Calu3 (cell line): ENCODE results near the gene CFAP77. TPM values are rescaled to one million over a fixed set of nuclear protein-coding genes. Genes with fewer than 3 reads are reported as not detected.

Source experiments
- BruUV-seq: library from RNA; stranded (reverse); fragments of 400-500 nt; replicated peaks from 2 replicates; lab custom pipeline; 2021; lab: Mats Ljungman, UMichigan
- CTCF ChIA-PET: fragments of 300-600 bp; sonication (Branson Sonifier 250); formaldehyde crosslinking; loops from one replicate; lab custom pipeline; 2022; ENCODE audit warnings: antibody characterized with exemption; lab: Charles Lee
- DNase-seq: peaks from one replicate; pipeline ENCODE4 v3.0.0; 2022
- H3K27ac Mint-ChIP-seq: one replicate; pipeline ENCODE4 v1.8.0; 2022; ENCODE audit warnings: mixed read lengths; ENCODE audit not compliant: unreplicated experiment
- H3K27me3 Mint-ChIP-seq: one replicate; pipeline ENCODE4 v1.8.0; 2022; ENCODE audit warnings: mixed read lengths; ENCODE audit not compliant: unreplicated experiment
- H3K36me3 Mint-ChIP-seq: one replicate; pipeline ENCODE4 v1.8.0; 2022; ENCODE audit warnings: mild to moderate bottlenecking, moderate library complexity, mixed read lengths; ENCODE audit not compliant: insufficient read depth, unreplicated experiment
- H3K4me1 Mint-ChIP-seq: one replicate; pipeline ENCODE4 v1.8.0; 2022; ENCODE audit warnings: mild to moderate bottlenecking, low read depth, mixed read lengths; ENCODE audit not compliant: unreplicated experiment
- H3K4me3 Mint-ChIP-seq: one replicate; pipeline ENCODE4 v1.8.0; 2022; ENCODE audit warnings: mild to moderate bottlenecking, low read depth, moderate library complexity, mixed read lengths; ENCODE audit not compliant: unreplicated experiment
- H3K9me3 Mint-ChIP-seq: one replicate; pipeline ENCODE4 v1.8.0; 2022; ENCODE audit warnings: low read depth, mixed read lengths; ENCODE audit not compliant: unreplicated experiment
- CTCF ChIP-seq: fragments of 200-600 bp; IDR thresholded peaks from one replicate; pipeline ENCODE4 v1.8.0; 2022; ENCODE audit warnings: antibody characterized with exemption; ENCODE audit not compliant: unreplicated experiment
- intact Hi-C: fragments of 100-400 bp; cut with micrococcal nuclease; formaldehyde crosslinking; loops from one replicate; pipeline ENCODE4 v1.10.0; 2022; ENCODE audit not compliant: unreplicated experiment
- total RNA-seq: library from RNA; stranded (reverse); gene quantifications from 2 replicates; pipeline ENCODE4 v1.2.3, GENCODE V29; 2022

CFAP77 gene
- total RNA-seq, 1 experiment from 2014 or later, result not detected

GRCh38 chr9:132591244-132591643 lies 181.2 kb downstream of the CFAP77 start:
- Mint-ChIP-seq H3K4me1 (peaks cover 4% of the 10 kb centered on the region), H3K27ac (no peak overlapping the region), H3K4me3 (no peak overlapping the region), H3K9me3 (no peaks in the 10 kb centered on the region), H3K27me3 (peaks cover 35% of the 10 kb centered on the region), H3K36me3 (peaks cover 10% of the 10 kb centered on the region)
- no peak for DNase-seq
- no peak for TF ChIP-seq CTCF
- BruUV-seq, result no TSS peak
- intact Hi-C loops, result no loop called here
- CTCF ChIA-PET, result no interaction called here

GRCh38 chr9:132591751-132592314 lies 181.8 kb downstream of the CFAP77 start:
- no peak for TF ChIP-seq CTCF
- no TSS peak for BruUV-seq
- no peak overlapping the region for H3K4me3 Mint-ChIP-seq
- peaks cover 10% of the 10 kb centered on the region for H3K36me3 Mint-ChIP-seq
- DNase-seq, result no peak
- peaks cover 30% of the 10 kb centered on the region for H3K27me3 Mint-ChIP-seq
- intact Hi-C loops, result no loop called here
- H3K4me1 Mint-ChIP-seq, result peaks cover 8% of the 10 kb centered on the region
- no peak overlapping the region for H3K27ac Mint-ChIP-seq
- H3K9me3 Mint-ChIP-seq, result no peaks in the 10 kb centered on the region
- CTCF ChIA-PET, result no interaction called here

- DNase-seq, result no peak
- no peak overlapping the region for H3K27ac Mint-ChIP-seq
- intact Hi-C loops, result no loop called here
- H3K27me3 Mint-ChIP-seq, result peaks cover 30% of the 10 kb centered on the region
- BruUV-seq, result no TSS peak
- peaks cover 10% of the 10 kb centered on the region for H3K36me3 Mint-ChIP-seq
- H3K9me3 Mint-ChIP-seq, result no peaks in the 10 kb centered on the region
- no peak overlapping the region for H3K4me3 Mint-ChIP-seq
- TF ChIP-seq CTCF, result no peak
- H3K4me1 Mint-ChIP-seq, result peaks cover 8% of the 10 kb centered on the region
- CTCF ChIA-PET, result no interaction called here
Observed at GRCh38 chr9:132592451-132592850, 182.4 kb downstream of the CFAP77 start.

GRCh38 chr9:132594412-132594811 lies 184.4 kb downstream of the CFAP77 start:
- no peak for TF ChIP-seq CTCF
- Mint-ChIP-seq H3K27ac (no peak overlapping the region), H3K27me3 (peaks cover 14% of the 10 kb centered on the region), H3K4me3 (no peak overlapping the region), H3K36me3 (peaks cover 10% of the 10 kb centered on the region), H3K4me1 (peaks cover 8% of the 10 kb centered on the region), H3K9me3 (no peaks in the 10 kb centered on the region)
- intact Hi-C loops, result no loop called here
- BruUV-seq, result no TSS peak
- DNase-seq, result no peak
- CTCF ChIA-PET, result no interaction called here
